GM23338 (cell line): ENCODE measurements around the gene FYCO1. TPM values are rescaled to one million over a fixed set of nuclear protein-coding genes. Genes with fewer than 3 reads are reported as not detected.

ENCODE experiments used
- ATAC-seq: fragments of 200-7000 bp; cut with Tn5 transposase; 3 replicates; pipeline ENCODE4 v1.9.1; 2020
- DNase-seq: peaks from one replicate; pipeline ENCODE4 v3.0.0-alpha.2; 2015; ENCODE audit warnings: low spot score
- H2AFZ ChIP-seq: fragments of 200-600 bp; sonication (generic); 2 replicates; pipeline ENCODE4 v1.8.0; 2016; ENCODE audit warnings: antibody characterized with exemption, mild to moderate bottlenecking, moderate library complexity
- H3F3A ChIP-seq: fragments of 200-600 bp; sonication (generic); replicated peaks from 2 replicates; pipeline ENCODE4 v1.8.0; 2017; ENCODE audit warnings: antibody characterized with exemption, mixed run types, low read depth
- H3K27ac ChIP-seq: fragments of 200-600 bp; sonication (generic); 2 replicates; pipeline ENCODE4 v1.6.1; 2016; ENCODE audit warnings: low read depth
- H3K27me3 ChIP-seq: fragments of 200-600 bp; sonication (generic); 2 replicates; pipeline ENCODE4 v1.8.0; 2016; ENCODE audit warnings: mild to moderate bottlenecking, mixed run types, moderate library complexity; ENCODE audit not compliant: insufficient read depth
- H3K36me3 ChIP-seq: fragments of 200-600 bp; sonication (generic); 2 replicates; pipeline ENCODE4 v1.8.0; 2016; ENCODE audit warnings: mild to moderate bottlenecking; ENCODE audit not compliant: insufficient read depth
- H3K4me1 ChIP-seq: fragments of 200-600 bp; sonication (generic); 2 replicates; pipeline ENCODE4 v1.8.0; 2016; ENCODE audit warnings: mild to moderate bottlenecking, moderate library complexity; ENCODE audit not compliant: insufficient read depth
- H3K4me2 ChIP-seq: fragments of 200-600 bp; sonication (generic); 2 replicates; pipeline ENCODE4 v1.7.1; 2017; ENCODE audit warnings: mixed run types
- H3K4me3 ChIP-seq: fragments of 200-600 bp; sonication (generic); 2 replicates; pipeline ENCODE4 v1.6.1; 2016; ENCODE audit warnings: mixed run types
- H3K79me2 ChIP-seq: fragments of 200-600 bp; sonication (generic); replicated peaks from 2 replicates; pipeline ENCODE4 v1.8.0; 2017; ENCODE audit warnings: mild to moderate bottlenecking; ENCODE audit not compliant: insufficient read depth
- H3K9me2 ChIP-seq: fragments of 200-600 bp; sonication (generic); 2 replicates; pipeline ENCODE4 v1.8.0; 2017; ENCODE audit not compliant: insufficient read depth
- H4K20me1 ChIP-seq: fragments of 200-600 bp; sonication (generic); replicated peaks from 2 replicates; pipeline ENCODE4 v1.8.0; 2017; ENCODE audit warnings: mild to moderate bottlenecking; ENCODE audit not compliant: insufficient read depth
- H3K27ac Mint-ChIP-seq: 2 replicates; pipeline ENCODE4 v1.8.0; 2020; ENCODE audit warnings: inconsistent platforms, mild to moderate bottlenecking, moderate library complexity, mixed read lengths
- H3K27me3 Mint-ChIP-seq: 3 replicates; pipeline ENCODE4 v1.8.0; 2022; ENCODE audit warnings: low read depth, mild to moderate bottlenecking, moderate library complexity, mixed read lengths, inconsistent platforms; ENCODE audit not compliant: insufficient read depth, poor library complexity
- H3K36me3 Mint-ChIP-seq: 3 replicates; pipeline ENCODE4 v1.8.0; 2021; ENCODE audit warnings: low read depth, mild to moderate bottlenecking, inconsistent platforms, moderate library complexity, mixed read lengths
- H3K4me1 Mint-ChIP-seq: 3 replicates; pipeline ENCODE4 v1.8.0; 2020; ENCODE audit warnings: mild to moderate bottlenecking, inconsistent platforms, mixed read lengths
- H3K4me3 Mint-ChIP-seq: 3 replicates; pipeline ENCODE4 v1.8.0; 2021; ENCODE audit warnings: moderate library complexity, mild to moderate bottlenecking, inconsistent platforms, mixed read lengths
- H3K9me3 Mint-ChIP-seq: 3 replicates; pipeline ENCODE4 v1.8.0; 2020; ENCODE audit warnings: moderate library complexity, mild to moderate bottlenecking, inconsistent platforms, mixed read lengths
- CREB1 ChIP-seq: fragments of 250-450 bp; sonication (Bioruptor Pico); IDR thresholded peaks from 2 replicates; pipeline ENCODE4 v1.5.0; 2020; ENCODE audit warnings: low read depth, mild to moderate bottlenecking, moderate library complexity
- CTCF ChIP-seq, 2 experiments: fragments of 200-600 bp in 1 of 2; sonication (generic) in 1 of 2; conservative IDR thresholded peaks; 2 replicates each; pipeline versions ENCODE4 v1.5.1 to v1.6.1; 2016 to 2017; ENCODE audit warnings: antibody characterized with exemption in 2 of 2, low read depth in 2 of 2, mild to moderate bottlenecking in 2 of 2, moderate library complexity in 1 of 2
- ETS1 ChIP-seq: IDR thresholded peaks from 2 replicates; pipeline ENCODE4 v1.6.1; 2016; ENCODE audit warnings: antibody characterized with exemption
- EZH2 ChIP-seq: fragments of 200-600 bp; sonication (generic); IDR thresholded peaks from one replicate; pipeline ENCODE4 v1.8.0; 2017; ENCODE audit warnings: antibody characterized with exemption, mild to moderate bottlenecking, low read depth; ENCODE audit not compliant: unreplicated experiment
- EZH2phosphoT487 ChIP-seq: fragments of 200-600 bp; sonication (generic); IDR thresholded peaks from one replicate; pipeline ENCODE4 v1.8.1; 2018; ENCODE audit warnings: antibody characterized with exemption; ENCODE audit not compliant: unreplicated experiment
- JUNB ChIP-seq: IDR thresholded peaks from one replicate; pipeline ENCODE4 v1.6.1; 2016; ENCODE audit warnings: antibody characterized with exemption; ENCODE audit not compliant: unreplicated experiment
- NANOG ChIP-seq: IDR thresholded peaks from 2 replicates; pipeline ENCODE4 v1.6.1; 2016; ENCODE audit warnings: antibody characterized with exemption, borderline replicate concordance
- POLR2AphosphoS5 ChIP-seq: IDR thresholded peaks from 2 replicates; pipeline ENCODE4 v1.6.1; 2016; ENCODE audit warnings: antibody characterized with exemption, low read depth
- REST ChIP-seq: IDR thresholded peaks from one replicate; pipeline ENCODE4 v1.6.1; 2018; ENCODE audit warnings: antibody characterized with exemption; ENCODE audit not compliant: unreplicated experiment
- STAT1 ChIP-seq: IDR thresholded peaks from one replicate; pipeline ENCODE4 v1.6.1; 2016; ENCODE audit warnings: antibody characterized with exemption; ENCODE audit not compliant: unreplicated experiment
- ZNF114 ChIP-seq: fragments of 250-450 bp; sonication (Bioruptor Pico); IDR thresholded peaks from 2 replicates; pipeline ENCODE4 v1.5.0; 2020; ENCODE audit warnings: mild to moderate bottlenecking, moderate library complexity
- ZNF331 ChIP-seq: fragments of 250-450 bp; sonication (Bioruptor Pico); IDR thresholded peaks from 2 replicates; pipeline ENCODE4 v1.5.0; 2020; ENCODE audit warnings: low read depth, mild to moderate bottlenecking, moderate library complexity
- ZNF462 ChIP-seq: fragments of 250-450 bp; sonication (Bioruptor Pico); IDR thresholded peaks from 2 replicates; pipeline ENCODE4 v1.5.0; 2020; ENCODE audit warnings: mild to moderate bottlenecking, moderate library complexity
- polyA plus RNA-seq: library from polyadenylated mRNA; unstranded; fragments of >200 nt; fragmentation: Nextera tagmentation; extraction: Ambion mirVana; gene quantifications from 2 replicates; pipeline ENCODE4 v1.2.1, GENCODE V29; 2016
- total RNA-seq: library from RNA; depleted of rRNA; stranded (reverse); fragments of >200 nt; shearing (Covaris generic); gene quantifications from 2 replicates; pipeline ENCODE4 v1.2.3, GENCODE V29; 2014

FYCO1 gene
- total and polyA plus RNA-seq, 2 experiments from 2014 or later = 4.5 to 17.2 TPM

GRCh38 chr3:45959201-45959600, 36.4 kb downstream of the FYCO1 start:
- no peaks in the 10 kb centered on the region for H4K20me1 ChIP-seq
- H3K27me3 ChIP-seq = no peaks in the 10 kb centered on the region
- H3K4me2 ChIP-seq = no peak overlapping the region
- H2AFZ ChIP-seq = no peak overlapping the region
- Mint-ChIP-seq H3K27ac (no peak overlapping the region), H3K4me1 (no peaks in the 10 kb centered on the region), H3K9me3 (no peaks in the 10 kb centered on the region), H3K36me3 (peaks cover 74% of the 10 kb centered on the region), H3K4me3 (no peak overlapping the region), H3K27me3 (no peaks in the 10 kb centered on the region)
- TF ChIP-seq EZH2 = no peak
- TF ChIP-seq ETS1 = no peak
- no peak for TF ChIP-seq EZH2phosphoT487
- no peak for TF ChIP-seq CTCF (conservative IDR thresholded peaks at IDR 0.05; ENCODE audit: low read depth in 2 of 2)
- no peak for TF ChIP-seq ZNF114 (CRISPR knock-in tag)
- TF ChIP-seq STAT1 = no peak
- no peak for TF ChIP-seq NANOG
- TF ChIP-seq JUNB = no peak
- no peak for TF ChIP-seq ZNF331 (CRISPR knock-in tag)
- no peak for TF ChIP-seq REST
- no peak for TF ChIP-seq CREB1 (CRISPR knock-in tag)
- no peak for TF ChIP-seq POLR2AphosphoS5
- no peak for TF ChIP-seq ZNF462 (CRISPR knock-in tag)
- no peaks in the 10 kb centered on the region for H3K79me2 ChIP-seq
- no peak overlapping the region for H3K4me3 ChIP-seq
- peaks cover 71% of the 10 kb centered on the region for H3K36me3 ChIP-seq
- ATAC-seq (no peak), DNase-seq (no peak)
- H3K9me2 ChIP-seq = no peaks in the 10 kb centered on the region
- H3F3A ChIP-seq = no peaks in the 10 kb centered on the region
- H3K27ac ChIP-seq = no peak overlapping the region
- H3K4me1 ChIP-seq = no peaks in the 10 kb centered on the region
